Measurements from ENCODE around the gene RPRD1B. TPM values are rescaled to one million over a fixed set of nuclear protein-coding genes. Genes with fewer than 3 reads are reported as not detected.

Gene RPRD1B
- total and polyA plus RNA-seq, 2 of the 13 experiments (the other 11 are each of a cell fraction or from before 2014, with no cell fraction given), result 31.1 to 41.5 TPM

- TF ChIP-seq THAP9 (CRISPR knock-in tag; IDR thresholded peaks at IDR 0.05; ENCODE audit: borderline replicate concordance), result no peak
- TF ChIP-seq MIXL1 (CRISPR knock-in tag; IDR thresholded peaks at IDR 0.05), result peak; percentile 97
- TF ChIP-seq ZNF75D (CRISPR knock-in tag; IDR thresholded peaks at IDR 0.05; ENCODE audit: borderline replicate concordance), result no peak
- TF ChIP-seq ZBTB7B (CRISPR knock-in tag; IDR thresholded peaks at IDR 0.05), result peak; percentile 93
- TF ChIP-seq ZNF687 (CRISPR knock-in tag; IDR thresholded peaks at IDR 0.05), result no peak
- TF ChIP-seq TFAP4 (IDR thresholded peaks at IDR 0.05; ENCODE audit: borderline replicate concordance, low read depth), result peak; percentile 96
- peak; percentile 86 for TF ChIP-seq ZNF792 (CRISPR knock-in tag; IDR thresholded peaks at IDR 0.05)
- TF ChIP-seq ZNF614 (CRISPR knock-in tag; IDR thresholded peaks at IDR 0.05; ENCODE audit: borderline replicate concordance), result peak; percentile 88
- TF ChIP-seq THAP8 (CRISPR knock-in tag; IDR thresholded peaks at IDR 0.05; ENCODE audit: borderline replicate concordance), result no peak
- TF ChIP-seq TAF15 (IDR thresholded peaks at IDR 0.05; ENCODE audit: low read depth, low read length, poor library complexity, severe bottlenecking), result no peak
- TF ChIP-seq NR2F6 (IDR thresholded peaks at IDR 0.05), result peak; percentile 81
- 0 out of 2 replicates have a peak, but pooled peaks have one; percentile 55 for TF ChIP-seq NR2F6 (CRISPR knock-in tag; IDR thresholded peaks at IDR 0.05)
- TF ChIP-seq RXRB (CRISPR knock-in tag; IDR thresholded peaks at IDR 0.05; ENCODE audit: borderline replicate concordance), result peak; percentile 82
- TF ChIP-seq ZNF121 (CRISPR knock-in tag; IDR thresholded peaks at IDR 0.05), result no peak
- TF ChIP-seq MIER2 (CRISPR knock-in tag; IDR thresholded peaks at IDR 0.05), result 0 out of 2 replicates have a peak, but pooled peaks have one; percentile 52
- peak; percentile 24 for TF ChIP-seq SMC3 (IDR thresholded peaks at IDR 0.05; ENCODE audit: low read length)
- no peak for TF ChIP-seq ZNF776 (CRISPR knock-in tag; IDR thresholded peaks at IDR 0.05)
- TF ChIP-seq SP1 (IDR thresholded peaks at IDR 0.05), result no peak
- TF ChIP-seq SP1 (CRISPR knock-in tag; IDR thresholded peaks at IDR 0.05), result no peak
- no peak for TF ChIP-seq ZNF619 (CRISPR knock-in tag; IDR thresholded peaks at IDR 0.05)
- TF ChIP-seq SKIL (CRISPR knock-in tag; IDR thresholded peaks at IDR 0.05; ENCODE audit: borderline replicate concordance), result peak; percentile 50; the same call in 1 of the 2 replicates
- no peak for TF ChIP-seq ZNF577 (CRISPR knock-in tag; IDR thresholded peaks at IDR 0.05; ENCODE audit: borderline replicate concordance, low read depth)
Observed at GRCh38 chr20:38082894-38083293, 49.3 kb downstream of the RPRD1B start (continued).
